GM19467 (cell line): Measurements from ENCODE around the gene PPOX.
A peak's percentile ranks its signal among the peaks of the same experiment; 100 is the strongest.

Experiments
- ATAC-seq: cut with Tn5 transposase; IDR thresholded peaks from one replicate; pipeline ENCODE4 v1.9.1; 2021; ENCODE audit warnings: mild to moderate bottlenecking, moderate library complexity; ENCODE audit not compliant: unreplicated experiment

The PPOX gene

GRCh38 chr1:161153176-161153575 is 13.1 kb upstream of the PPOX start:
- no peak for ATAC-seq

DNA sequence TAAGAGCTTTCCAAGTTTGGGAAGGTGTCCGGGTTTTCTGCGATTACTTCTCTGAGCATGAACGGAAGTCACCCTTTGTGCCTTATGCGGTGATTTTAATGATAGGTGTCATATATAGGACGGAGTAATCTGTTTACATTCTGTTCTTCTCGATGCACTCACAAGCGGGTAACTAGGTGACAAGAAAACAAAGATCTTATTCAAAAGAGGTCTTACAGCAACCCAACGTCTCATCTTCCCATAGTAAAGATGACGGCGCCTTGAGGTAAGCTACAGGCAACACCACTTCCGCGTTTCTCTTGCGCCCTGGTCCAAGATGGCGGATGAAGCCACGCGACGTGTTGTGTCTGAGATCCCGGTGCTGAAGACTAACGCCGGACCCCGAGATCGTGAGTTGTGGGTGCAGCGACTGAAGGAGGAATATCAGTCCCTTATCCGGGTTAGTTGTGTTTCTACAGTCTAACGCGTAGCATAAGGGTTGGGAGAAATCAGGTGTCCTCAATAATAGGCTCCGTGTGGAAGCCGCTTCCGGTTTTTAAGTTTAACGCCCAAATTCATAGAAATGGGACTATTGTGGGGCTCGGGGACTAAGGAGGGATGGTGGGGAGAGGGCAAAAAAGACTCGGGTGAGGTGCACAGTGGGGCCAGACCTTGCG is 12.4 kb upstream of the PPOX start, which contains the start of gene UFC1:
UFC1 (plus strand) TSS at position 297 of the 656 bp plus-strand sequence; CDS start at position 317, 20 bp downstream.
- ATAC-seq: peak; percentile 71

DNA sequence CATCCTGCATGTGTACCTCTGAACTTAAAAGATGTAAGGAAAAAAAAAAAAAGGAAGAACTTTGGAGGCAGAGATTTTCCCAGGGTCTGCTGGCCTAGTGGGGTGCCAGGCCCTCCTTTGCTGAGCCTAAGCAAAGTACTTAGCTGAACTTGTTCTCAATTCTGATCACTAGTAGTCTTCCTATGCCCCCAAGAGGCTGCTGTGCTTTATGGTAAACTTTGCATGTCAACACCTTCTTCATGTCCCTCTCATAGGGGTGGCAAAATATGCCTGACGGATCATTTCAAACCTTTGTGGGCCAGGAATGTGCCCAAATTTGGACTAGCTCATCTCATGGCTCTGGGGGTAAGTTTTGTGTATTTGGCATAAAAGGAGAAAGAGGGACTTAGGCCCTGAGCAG is 8.4 kb upstream of the PPOX start:
- ATAC-seq: no peak

DNA sequence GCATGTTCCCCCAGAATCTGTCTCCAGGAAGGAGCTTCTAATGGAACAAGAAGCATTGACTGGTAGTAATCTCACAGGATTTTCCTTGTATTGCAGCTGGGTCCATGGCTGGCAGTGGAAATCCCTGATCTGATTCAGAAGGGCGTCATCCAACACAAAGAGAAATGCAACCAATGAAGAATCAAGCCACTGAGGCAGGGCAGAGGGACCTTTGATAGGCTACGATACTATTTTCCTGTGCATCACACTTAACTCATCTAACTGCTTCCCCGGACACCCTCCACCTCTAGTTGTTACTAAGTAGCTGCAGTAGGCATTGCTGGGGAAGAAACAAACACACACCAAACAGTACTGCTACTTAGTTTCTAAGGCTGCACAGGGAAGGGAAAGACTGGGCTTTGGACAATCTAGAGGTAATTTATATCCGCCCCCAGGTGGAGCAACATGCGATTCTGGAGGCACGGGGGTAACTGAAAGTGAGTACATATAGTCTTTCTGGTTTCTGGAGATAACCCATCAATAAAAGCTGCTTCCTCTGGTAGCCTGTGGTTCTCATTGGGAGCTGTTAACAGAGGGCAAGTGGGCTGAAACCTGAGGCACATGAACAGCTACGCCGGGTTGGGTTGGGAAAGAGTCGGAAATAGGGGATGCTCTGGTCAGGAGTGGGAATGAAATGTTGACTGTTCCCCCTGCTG is 7.8 kb upstream of the PPOX start:
- peak; percentile 6 for ATAC-seq

GRCh38 chr1:161159087-161159912 is 6.9 kb upstream of the PPOX start, which contains the start of gene USP21:
USP21 (plus strand) TSS chr1:161159500; CDS start chr1:161160641, 1,141 bp downstream.
- peak; percentile 70 for ATAC-seq

DNA sequence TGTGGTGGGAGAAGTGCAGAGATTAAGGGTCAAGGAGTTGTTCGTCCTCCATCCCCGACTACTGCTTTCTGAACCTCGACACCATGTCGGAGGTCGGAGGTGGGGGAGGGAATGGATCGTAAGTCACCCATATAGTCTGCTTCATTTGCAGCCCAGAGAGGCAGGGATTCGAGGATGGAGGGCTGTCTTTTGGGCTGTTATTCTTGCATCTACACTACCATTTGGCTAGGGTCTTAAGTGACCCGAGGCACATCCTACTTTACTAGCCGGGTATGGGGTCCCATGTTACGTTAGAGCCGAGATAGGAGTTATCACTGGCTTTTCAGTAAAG is 6.3 kb upstream of the PPOX start:
- ATAC-seq: no peak

DNA sequence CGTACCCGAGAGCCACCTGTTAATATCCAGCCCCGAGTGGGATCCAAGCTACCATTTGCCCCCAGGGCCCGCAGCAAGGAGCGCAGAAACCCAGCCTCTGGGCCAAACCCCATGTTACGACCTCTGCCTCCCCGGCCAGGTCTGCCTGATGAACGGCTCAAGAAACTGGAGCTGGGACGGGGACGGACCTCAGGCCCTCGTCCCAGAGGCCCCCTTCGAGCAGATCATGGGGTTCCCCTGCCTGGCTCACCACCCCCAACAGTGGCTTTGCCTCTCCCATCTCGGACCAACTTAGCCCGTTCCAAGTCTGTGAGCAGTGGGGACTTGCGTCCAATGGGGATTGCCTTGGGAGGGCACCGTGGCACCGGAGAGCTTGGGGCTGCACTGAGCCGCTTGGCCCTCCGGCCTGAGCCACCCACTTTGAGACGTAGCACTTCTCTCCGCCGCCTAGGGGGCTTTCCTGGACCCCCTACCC is 5.5 kb upstream of the PPOX start:
- no peak for ATAC-seq

DNA sequence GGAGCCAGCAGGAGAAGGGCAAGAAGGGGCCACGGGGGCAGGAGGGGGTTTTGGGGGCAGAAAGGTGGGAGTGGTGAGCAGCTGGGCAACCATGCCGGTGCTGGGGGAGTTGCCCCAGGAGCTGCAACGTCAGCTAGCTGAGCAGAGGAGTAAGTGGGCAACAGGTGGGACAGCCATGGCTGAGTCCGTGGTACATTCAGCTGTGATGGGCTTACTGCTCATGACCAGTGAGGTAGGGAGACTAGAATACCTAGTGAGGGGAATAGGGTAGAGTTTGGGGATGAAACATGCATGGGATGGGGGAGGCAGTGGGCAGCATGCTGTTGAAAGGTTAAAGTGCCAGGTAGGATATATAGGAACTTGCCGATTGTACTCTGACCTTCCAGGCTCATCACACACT is 4.6 kb upstream of the PPOX start:
- no peak for ATAC-seq

DNA sequence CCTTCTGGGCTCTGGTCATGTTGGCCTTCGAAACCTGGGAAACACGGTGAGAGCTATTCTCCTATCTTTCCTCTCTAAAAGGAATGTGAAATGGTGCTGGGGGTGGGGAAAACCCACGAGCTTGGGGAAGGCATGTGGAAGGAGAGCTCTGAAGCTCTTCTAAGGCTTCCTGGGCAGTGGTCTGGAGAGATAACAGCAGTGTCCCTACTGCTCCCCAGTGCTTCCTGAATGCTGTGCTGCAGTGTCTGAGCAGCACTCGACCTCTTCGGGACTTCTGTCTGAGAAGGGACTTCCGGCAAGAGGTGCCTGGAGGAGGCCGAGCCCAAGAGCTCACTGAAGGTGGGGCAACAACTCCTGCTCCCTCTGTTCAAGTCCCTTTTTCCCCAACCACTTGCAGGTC is 4.2 kb upstream of the PPOX start:
- no peak for ATAC-seq

DNA sequence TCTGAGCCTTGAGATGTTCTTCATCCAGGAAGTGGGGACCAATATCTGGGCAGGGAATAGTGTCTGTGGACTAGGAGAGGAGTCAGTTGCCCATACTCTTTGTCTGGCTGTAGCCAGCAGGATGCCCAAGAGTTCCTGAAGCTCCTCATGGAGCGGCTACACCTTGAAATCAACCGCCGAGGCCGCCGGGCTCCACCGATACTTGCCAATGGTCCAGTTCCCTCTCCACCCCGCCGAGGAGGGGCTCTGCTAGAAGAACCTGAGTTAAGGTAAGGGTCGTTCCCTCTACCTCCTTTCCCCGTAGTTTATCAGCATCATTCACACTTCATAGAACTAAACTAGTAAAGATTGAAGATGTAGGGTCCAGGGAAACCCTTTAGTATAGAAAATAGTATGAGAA is 3.4 kb upstream of the PPOX start:
- no peak for ATAC-seq

DNA sequence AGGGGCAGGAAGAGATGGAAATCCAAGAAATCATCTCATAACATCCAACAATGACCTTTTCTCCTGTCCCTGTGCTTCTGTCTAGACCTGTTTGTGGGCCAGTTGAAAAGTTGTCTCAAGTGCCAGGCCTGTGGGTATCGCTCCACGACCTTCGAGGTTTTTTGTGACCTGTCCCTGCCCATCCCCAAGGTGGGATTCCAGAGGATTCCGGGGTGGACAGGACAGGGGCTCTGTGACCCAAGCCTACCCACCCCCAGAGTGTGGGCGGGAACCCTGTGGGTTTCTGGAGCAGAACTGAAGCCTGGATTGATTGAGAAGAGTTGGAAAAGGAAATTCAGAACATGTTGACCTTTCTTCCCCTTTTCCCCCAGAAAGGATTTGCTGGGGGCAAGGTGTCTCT is 2.4 kb upstream of the PPOX start:
- no peak for ATAC-seq

GRCh38 chr1:161164901-161165610 is 1.2 kb upstream of the PPOX start:
- no peak for ATAC-seq

DNA sequence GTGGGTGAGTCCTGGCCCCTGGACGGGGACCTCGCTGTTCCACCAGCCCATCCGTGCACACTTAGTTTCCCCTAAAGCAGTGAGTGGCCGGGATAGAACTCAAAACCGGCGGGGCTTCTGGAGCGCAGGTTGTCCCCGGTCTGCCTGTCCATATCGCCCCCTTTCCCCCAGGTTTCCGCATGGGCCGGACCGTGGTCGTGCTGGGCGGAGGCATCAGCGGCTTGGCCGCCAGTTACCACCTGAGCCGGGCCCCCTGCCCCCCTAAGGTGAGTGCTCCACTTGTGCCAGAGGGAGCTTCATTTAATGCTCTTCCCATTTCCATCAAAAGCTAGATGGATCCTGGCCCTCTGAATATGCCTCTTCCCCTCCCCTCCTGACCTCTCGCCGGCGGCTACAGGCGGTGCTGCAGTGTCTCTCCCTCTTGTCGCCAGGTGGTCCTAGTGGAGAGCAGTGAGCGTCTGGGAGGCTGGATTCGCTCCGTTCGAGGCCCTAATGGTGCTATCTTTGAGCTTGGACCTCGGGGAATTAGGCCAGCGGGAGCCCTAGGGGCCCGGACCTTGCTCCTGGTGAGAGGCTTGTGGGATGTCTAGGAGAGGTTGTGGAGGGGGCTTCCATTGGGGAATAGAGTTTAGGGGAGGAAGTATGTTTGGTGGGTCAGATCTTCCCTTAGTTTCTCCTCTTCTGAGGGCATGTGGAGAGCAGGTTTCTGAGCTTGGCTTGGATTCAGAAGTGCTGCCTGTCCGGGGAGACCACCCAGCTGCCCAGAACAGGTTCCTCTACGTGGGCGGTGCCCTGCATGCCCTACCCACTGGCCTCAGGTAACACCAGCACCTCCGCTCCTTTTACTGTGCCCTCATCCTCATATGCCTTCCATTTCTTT is 683 bp downstream of the PPOX start:
- ATAC-seq: no peak

DNA sequence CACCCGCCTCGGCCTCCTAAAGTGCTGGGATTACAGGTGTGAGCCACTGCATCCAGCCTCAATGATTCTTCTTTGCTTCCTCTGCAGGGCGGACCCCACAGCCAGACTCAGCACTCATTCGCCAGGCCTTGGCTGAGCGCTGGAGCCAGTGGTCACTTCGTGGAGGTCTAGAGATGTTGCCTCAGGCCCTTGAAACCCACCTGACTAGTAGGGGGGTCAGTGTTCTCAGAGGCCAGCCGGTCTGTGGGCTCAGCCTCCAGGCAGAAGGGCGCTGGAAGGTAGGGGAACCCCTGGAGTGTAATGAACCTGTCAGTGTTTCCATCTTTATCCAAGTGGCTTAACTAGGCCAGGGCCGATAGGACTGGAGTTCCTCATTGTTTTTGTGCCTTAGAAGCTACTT is 2.7 kb downstream of the PPOX start:
- ATAC-seq: no peak

GRCh38 chr1:161171191-161171590 is 5.0 kb downstream of the PPOX start:
- ATAC-seq: no peak

GRCh38 chr1:161171696-161172095 is 5.5 kb downstream of the PPOX start:
- no peak for ATAC-seq

DNA sequence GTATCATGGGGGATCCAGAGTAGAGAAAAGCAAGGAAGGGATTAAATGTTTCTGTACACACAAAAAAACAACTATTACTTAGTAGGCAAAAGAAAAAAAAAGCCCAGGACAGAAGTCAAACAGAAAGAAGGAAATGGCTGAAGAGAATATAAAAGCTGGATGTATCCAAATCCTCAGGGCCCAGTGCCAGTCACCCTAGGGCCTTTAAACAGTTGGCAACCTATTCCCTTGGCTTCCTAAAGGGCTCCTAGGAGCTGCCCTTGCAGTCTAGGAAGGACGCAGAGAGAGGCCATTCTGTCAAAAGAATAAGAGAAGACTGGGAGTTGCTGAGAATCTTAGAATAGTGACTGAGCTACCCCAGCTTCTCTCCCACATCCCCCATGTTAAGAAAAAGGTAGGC is 6.1 kb downstream of the PPOX start:
- ATAC-seq: no peak

- no peak for ATAC-seq
Observed at GRCh38 chr1:161172776-161173376, 6.7 kb downstream of the PPOX start.

- ATAC-seq: no peak
Observed at GRCh38 chr1:161173711-161174110, 7.5 kb downstream of the PPOX start.

DNA sequence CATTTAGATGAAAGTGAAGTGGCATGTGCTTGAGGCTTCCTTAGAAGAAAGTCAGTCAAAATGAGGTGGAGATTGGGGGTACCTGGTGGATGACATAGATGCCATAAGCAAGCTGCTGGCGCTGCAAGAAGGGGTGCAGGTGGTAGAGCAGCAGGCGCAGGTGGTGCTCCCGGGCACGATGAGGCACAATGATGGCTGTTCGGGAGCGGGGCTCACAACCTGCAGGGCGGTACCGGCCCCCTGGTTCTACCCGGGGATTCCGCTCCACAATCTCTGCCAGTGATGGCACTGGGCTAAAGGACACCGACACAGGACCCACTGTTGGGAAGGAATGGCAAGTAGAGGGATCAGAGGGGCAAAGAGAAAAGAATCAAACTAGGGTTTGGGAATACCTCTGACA is 8.7 kb downstream of the PPOX start:
- ATAC-seq: no peak
